K562 (cell line): Measurements from ENCODE around the gene DNAH1. TPM values are rescaled to one million over a fixed set of nuclear protein-coding genes. Genes with fewer than 3 reads are reported as not detected.

Source experiments
- ARID3A ChIP-seq: IDR thresholded peaks from 2 replicates; pipeline ENCODE4 v1.6.1; 2012; ENCODE audit warnings: low read depth, low read length, improper control_type of control experiment, borderline replicate concordance
- CBFB ChIP-seq: sonication (generic); formaldehyde crosslinking; IDR thresholded peaks from 2 replicates; pipeline ENCODE4 v1.4.0; 2020; ENCODE audit warnings: mild to moderate bottlenecking, missing genetic modification reagents
- CBX8 ChIP-seq: fragments of 200-600 bp; sonication (generic); IDR thresholded peaks from 2 replicates; pipeline ENCODE4 v1.6.1; 2012; ENCODE audit warnings: borderline replicate concordance, mixed run types, low read depth, mild to moderate bottlenecking, moderate library complexity, mixed read lengths, low read length, control low read depth, inconsistent platforms; ENCODE audit not compliant: poor library complexity, severe bottlenecking; ENCODE audit errors: extremely low read depth
- CEBPB ChIP-seq: fragments of 450-650 bp; IDR thresholded peaks from 2 replicates; pipeline ENCODE4 v1.6.1; 2016; ENCODE audit warnings: missing genetic modification characterization, missing compliant biosample characterization
- GATAD2A ChIP-seq: fragments of 450-650 bp; IDR thresholded peaks from 2 replicates; pipeline ENCODE4 v1.6.1; 2017
- PHB ChIP-seq: fragments of 250-450 bp; sonication (Bioruptor Pico); IDR thresholded peaks from 2 replicates; pipeline ENCODE4 v1.5.0; 2021
- PURB ChIP-seq: sonication (generic); formaldehyde crosslinking; IDR thresholded peaks from 2 replicates; pipeline ENCODE4 v1.9.0; 2021; ENCODE audit warnings: low read depth, mild to moderate bottlenecking, missing genetic modification reagents
- RFX1 ChIP-seq: fragments of 450-650 bp; IDR thresholded peaks from 2 replicates; pipeline ENCODE4 v1.6.1; 2016; ENCODE audit warnings: mild to moderate bottlenecking, moderate library complexity
- RREB1 ChIP-seq: fragments of 250-450 bp; sonication (Bioruptor Pico); IDR thresholded peaks from 2 replicates; pipeline ENCODE4 v1.4.0; 2020
- ZNF589 ChIP-seq: fragments of 200-800 bp; sonication (Bioruptor generic); IDR thresholded peaks from 2 replicates; pipeline ENCODE4 v1.6.1; 2016; ENCODE audit warnings: low read depth, missing genetic modification characterization, missing compliant biosample characterization
- polyA plus RNA-seq, 8 experiments: library from polyadenylated mRNA; depleted of rRNA in 4 of 8; stranded (reverse) in 5 of 8; unstranded in 3 of 8; fragments of >200 nt; fragmentation: Nextera tagmentation in 2 of 8; fragmentation: Illumina TruSeq in 1 of 8; extraction: Ambion mirVana in 2 of 8; extraction: Trizol in 1 of 8; gene quantifications; 2 replicates each; pipeline versions ENCODE4 v1.2.1 to v1.2.3, GENCODE V29; 2011 to 2014; ENCODE audit warnings: inconsistent platforms in 1 of 8, missing spikeins in 1 of 8
- total RNA-seq, 7 experiments: library from RNA; depleted of rRNA in 6 of 7; stranded (reverse); fragments of >200 nt in 6 of 7; fragmentation: Illumina TruSeq in 2 of 7; extraction: Trizol in 2 of 7; gene quantifications; 2 replicates each; pipeline versions ENCODE4 v1.2.1 to v1.2.3, GENCODE V29; 2011 to 2021; ENCODE audit warnings: low replicate concordance in 1 of 7

DNAH1 gene
- total and polyA plus RNA-seq, 9 of the 15 experiments (the other 6 are each of a cell fraction or from before 2014, with no cell fraction given), result 0.04 to 0.84 (median 0.50) TPM

- no peak for TF ChIP-seq RREB1 (CRISPR knock-in tag)
- TF ChIP-seq CBX8, result no peak
- TF ChIP-seq PHB (CRISPR knock-in tag), result no peak
- no peak for TF ChIP-seq PURB
- no peak for TF ChIP-seq ZNF589
- no peak for TF ChIP-seq CBFB (CRISPR knock-in tag)
- no peak for TF ChIP-seq CEBPB (tag)
- no peak for TF ChIP-seq GATAD2A
- no peak for TF ChIP-seq RFX1
- TF ChIP-seq ARID3A, result no peak
Observed at GRCh38 chr3:52350416-52350815, 34.3 kb downstream of the DNAH1 start (continued).
